Rectal smooth muscle tissue (tissue), 1 donor: Measurements from ENCODE around the gene RTP1.

Source experiments
- H3K27ac ChIP-seq: one replicate; pipeline ENCODE4 v1.7.0; 2013; ENCODE audit warnings: low read depth, low read length, inconsistent platforms
- H3K27me3 ChIP-seq: one replicate; pipeline ENCODE4 v1.7.0; 2013; ENCODE audit warnings: low read length; ENCODE audit not compliant: control insufficient read depth, insufficient read depth
- H3K36me3 ChIP-seq: one replicate; pipeline ENCODE4 v1.7.0; 2013; ENCODE audit warnings: low read length; ENCODE audit not compliant: control insufficient read depth, insufficient read depth
- H3K4me1 ChIP-seq: one replicate; pipeline ENCODE4 v1.7.0; 2013; ENCODE audit warnings: low read length; ENCODE audit not compliant: control insufficient read depth, insufficient read depth
- H3K4me3 ChIP-seq: one replicate; pipeline ENCODE4 v1.7.0; 2013; ENCODE audit warnings: low read length
- H3K9ac ChIP-seq: one replicate; pipeline ENCODE4 v1.7.0; 2013; ENCODE audit warnings: low read length

Gene RTP1

GRCh38 chr3:187207062-187207461, 9.8 kb downstream of the RTP1 start:
- H3K27me3 ChIP-seq = no peaks in the 10 kb centered on the region
- no peaks in the 10 kb centered on the region for H3K36me3 ChIP-seq
- peaks cover 36% of the 10 kb centered on the region for H3K4me1 ChIP-seq
- no peak overlapping the region for H3K4me3 ChIP-seq
- H3K9ac ChIP-seq = no peak overlapping the region
- H3K27ac ChIP-seq = peak overlapping the region; percentile 83

- no peaks in the 10 kb centered on the region for H3K27me3 ChIP-seq
- no peaks in the 10 kb centered on the region for H3K36me3 ChIP-seq
- H3K4me1 ChIP-seq = peaks cover 36% of the 10 kb centered on the region
- peak overlapping the region; percentile 83 for H3K27ac ChIP-seq
- H3K9ac ChIP-seq = no peak overlapping the region
- H3K4me3 ChIP-seq = no peak overlapping the region
Observed at GRCh38 chr3:187207624-187208023, 10.3 kb downstream of the RTP1 start.

- H3K27ac ChIP-seq = peak overlapping the region; percentile 83
- H3K27me3 ChIP-seq = no peaks in the 10 kb centered on the region
- no peaks in the 10 kb centered on the region for H3K36me3 ChIP-seq
- no peak overlapping the region for H3K9ac ChIP-seq
- H3K4me3 ChIP-seq = no peak overlapping the region
- peaks cover 36% of the 10 kb centered on the region for H3K4me1 ChIP-seq
Observed at GRCh38 chr3:187208159-187208558, 10.9 kb downstream of the RTP1 start.

GRCh38 chr3:187209491-187209890, 12.2 kb downstream of the RTP1 start:
- no peak overlapping the region for H3K9ac ChIP-seq
- no peaks in the 10 kb centered on the region for H3K36me3 ChIP-seq
- H3K4me1 ChIP-seq = peaks cover 36% of the 10 kb centered on the region
- no peaks in the 10 kb centered on the region for H3K27me3 ChIP-seq
- H3K27ac ChIP-seq = peak overlapping the region; percentile 55
- no peak overlapping the region for H3K4me3 ChIP-seq

- no peaks in the 10 kb centered on the region for H3K27me3 ChIP-seq
- H3K4me1 ChIP-seq = peaks cover 36% of the 10 kb centered on the region
- no peak overlapping the region for H3K4me3 ChIP-seq
- no peaks in the 10 kb centered on the region for H3K36me3 ChIP-seq
- peak overlapping the region; percentile 41 for H3K27ac ChIP-seq
- no peak overlapping the region for H3K9ac ChIP-seq
Observed at GRCh38 chr3:187210091-187210490, 12.8 kb downstream of the RTP1 start.

- Histone ChIP-seq H3K9ac (no peak overlapping the region), H3K27me3 (no peaks in the 10 kb centered on the region), H3K4me1 (peaks cover 36% of the 10 kb centered on the region), H3K27ac (peak overlapping the region; percentile 39), H3K36me3 (no peaks in the 10 kb centered on the region), H3K4me3 (no peak overlapping the region)
Observed at GRCh38 chr3:187210545-187211327, 13.4 kb downstream of the RTP1 start.

GRCh38 chr3:187211532-187212195, 14.4 kb downstream of the RTP1 start:
- Histone ChIP-seq H3K27ac (no peak overlapping the region), H3K4me1 (peaks cover 36% of the 10 kb centered on the region)

GRCh38 chr3:187212196-187212545, 14.9 kb downstream of the RTP1 start:
- no peaks in the 10 kb centered on the region for H3K36me3 ChIP-seq
- no peak overlapping the region for H3K9ac ChIP-seq
- peaks cover 34% of the 10 kb centered on the region for H3K4me1 ChIP-seq
- no peak overlapping the region for H3K4me3 ChIP-seq
- H3K27me3 ChIP-seq = no peaks in the 10 kb centered on the region
- peak overlapping the region; percentile 57 for H3K27ac ChIP-seq

More at GRCh38 chr3:187211532-187212195, 14.4 kb downstream of the RTP1 start:
- H3K27me3 ChIP-seq = no peaks in the 10 kb centered on the region
- H3K9ac ChIP-seq = no peak overlapping the region
- H3K4me3 ChIP-seq = no peak overlapping the region
- H3K36me3 ChIP-seq = no peaks in the 10 kb centered on the region

- no peak overlapping the region for H3K4me3 ChIP-seq
- no peak overlapping the region for H3K9ac ChIP-seq
- peak overlapping the region; percentile 57 for H3K27ac ChIP-seq
- H3K4me1 ChIP-seq = peaks cover 28% of the 10 kb centered on the region
- H3K36me3 ChIP-seq = no peaks in the 10 kb centered on the region
- no peaks in the 10 kb centered on the region for H3K27me3 ChIP-seq
Observed at GRCh38 chr3:187212705-187213104, 15.4 kb downstream of the RTP1 start.

- no peaks in the 10 kb centered on the region for H3K27me3 ChIP-seq
- H3K27ac ChIP-seq = no peak overlapping the region
- peaks cover 22% of the 10 kb centered on the region for H3K4me1 ChIP-seq
- no peak overlapping the region for H3K4me3 ChIP-seq
- H3K36me3 ChIP-seq = no peaks in the 10 kb centered on the region
- no peak overlapping the region for H3K9ac ChIP-seq
Observed at GRCh38 chr3:187213616-187214015, 16.3 kb downstream of the RTP1 start.

- H3K4me1 ChIP-seq = peaks cover 7% of the 10 kb centered on the region
- H3K9ac ChIP-seq = no peak overlapping the region
- no peaks in the 10 kb centered on the region for H3K27me3 ChIP-seq
- H3K4me3 ChIP-seq = no peak overlapping the region
- no peak overlapping the region for H3K27ac ChIP-seq
- no peaks in the 10 kb centered on the region for H3K36me3 ChIP-seq
Observed at GRCh38 chr3:187215460-187215859, 18.2 kb downstream of the RTP1 start.

- H3K4me1 ChIP-seq = peaks cover 2% of the 10 kb centered on the region
- no peak overlapping the region for H3K27ac ChIP-seq
- no peaks in the 10 kb centered on the region for H3K36me3 ChIP-seq
- no peak overlapping the region for H3K4me3 ChIP-seq
- H3K9ac ChIP-seq = no peak overlapping the region
- H3K27me3 ChIP-seq = no peaks in the 10 kb centered on the region
Observed at GRCh38 chr3:187222801-187223200, 25.5 kb downstream of the RTP1 start.

- Histone ChIP-seq H3K9ac (no peak overlapping the region), H3K27me3 (no peaks in the 10 kb centered on the region), H3K27ac (no peak overlapping the region), H3K36me3 (no peaks in the 10 kb centered on the region), H3K4me1 (no peaks in the 10 kb centered on the region), H3K4me3 (no peak overlapping the region)
Observed at GRCh38 chr3:187223799-187224198, 26.5 kb downstream of the RTP1 start.
